Fibroblast of skin of left biceps (primary cell): Measurements from ENCODE around the gene CFL2.

Experiments
- DNase-seq, 2 experiments: peaks; one replicate each; pipeline ENCODE4 v3.0.0-alpha.2; 2013; ENCODE audit warnings: low read depth in 2 of 2

The CFL2 gene

GRCh38 chr14:34676516-34677211 is 37.7 kb downstream of the CFL2 start:
- no peak for DNase-seq

- DNase-seq: no peak
Measured at GRCh38 chr14:34673702-34674101, 40.7 kb downstream of the CFL2 start.

- no peak for DNase-seq
Measured at GRCh38 chr14:34671716-34672115, 42.7 kb downstream of the CFL2 start.

- no peak for DNase-seq
Measured at GRCh38 chr14:34668111-34668510, 46.3 kb downstream of the CFL2 start.

GRCh38 chr14:34667007-34667406 is 47.4 kb downstream of the CFL2 start:
- DNase-seq: no peak

- DNase-seq: peak; percentile 94 to 95
Measured at GRCh38 chr14:34665785-34666435, 48.5 kb downstream of the CFL2 start.

GRCh38 chr14:34662561-34663088 is 51.8 kb downstream of the CFL2 start:
- DNase-seq: no peak

GRCh38 chr14:34660796-34661195 is 53.6 kb downstream of the CFL2 start:
- DNase-seq: no peak
